Hepatocyte (in vitro differentiated cells): ENCODE results near the gene PIK3R5. TPM values are rescaled to one million over a fixed set of nuclear protein-coding genes. Genes with fewer than 3 reads are reported as not detected.

ENCODE experiments used
- DNase-seq: peaks from one replicate; pipeline ENCODE4 v3.0.0-alpha.2; 2016; ENCODE audit warnings: low spot score
- H2AFZ ChIP-seq: fragments of 200-600 bp; sonication (generic); 2 replicates; pipeline ENCODE4 v1.6.0; 2016; ENCODE audit warnings: antibody characterized with exemption, mild to moderate bottlenecking
- H3K27ac ChIP-seq: fragments of 200-600 bp; sonication (generic); 2 replicates; pipeline ENCODE4 v1.5.1; 2016; ENCODE audit warnings: mild to moderate bottlenecking
- H3K27me3 ChIP-seq: fragments of 200-600 bp; sonication (generic); 2 replicates; pipeline ENCODE4 v1.6.1; 2016
- H3K36me3 ChIP-seq: fragments of 200-600 bp; sonication (generic); replicated peaks from 2 replicates; pipeline ENCODE4 v1.5.1; 2016; ENCODE audit warnings: low read depth; ENCODE audit not compliant: insufficient read depth
- H3K4me1 ChIP-seq: fragments of 200-600 bp; sonication (generic); 2 replicates; pipeline ENCODE4 v1.5.1; 2016; ENCODE audit warnings: mild to moderate bottlenecking, moderate library complexity; ENCODE audit not compliant: insufficient read depth
- H3K4me2 ChIP-seq: fragments of 200-600 bp; sonication (generic); 2 replicates; pipeline ENCODE4 v1.6.0; 2016
- H3K4me3 ChIP-seq: fragments of 200-600 bp; sonication (generic); 2 replicates; pipeline ENCODE4 v1.5.1; 2016; ENCODE audit warnings: mild to moderate bottlenecking
- H3K79me2 ChIP-seq: fragments of 200-600 bp; sonication (generic); 2 replicates; pipeline ENCODE4 v1.6.0; 2017; ENCODE audit warnings: mild to moderate bottlenecking
- H3K9me2 ChIP-seq: fragments of 200-600 bp; sonication (generic); replicated peaks from 2 replicates; pipeline ENCODE4 v1.6.0; 2017; ENCODE audit warnings: mild to moderate bottlenecking; ENCODE audit not compliant: insufficient read depth
- H3K9me3 ChIP-seq: fragments of 200-600 bp; sonication (generic); 2 replicates; pipeline ENCODE4 v1.5.1; 2016; ENCODE audit warnings: low read depth, mild to moderate bottlenecking
- H4K20me1 ChIP-seq: fragments of 200-600 bp; sonication (generic); 2 replicates; pipeline ENCODE4 v1.6.0; 2016; ENCODE audit warnings: mild to moderate bottlenecking; ENCODE audit not compliant: insufficient read depth, poor library complexity, severe bottlenecking
- EZH2 ChIP-seq: fragments of 200-600 bp; sonication (generic); IDR thresholded peaks from 2 replicates; pipeline ENCODE4 v1.6.1; 2016; ENCODE audit warnings: antibody characterized with exemption, mild to moderate bottlenecking, borderline replicate concordance
- EZH2phosphoT487 ChIP-seq: fragments of 200-600 bp; sonication (generic); IDR thresholded peaks from one replicate; pipeline ENCODE4 v1.6.1; 2018; ENCODE audit warnings: antibody characterized with exemption, mild to moderate bottlenecking, low read depth, moderate library complexity; ENCODE audit not compliant: unreplicated experiment, severe bottlenecking
- WGBS: methylation state at CpG from one replicate; pipeline ENCODE4 v1.1.6; 2016; ENCODE audit warnings: low lambda C conversion rate; ENCODE audit errors: missing lambda C conversion rate; 5-methylcytosine and 5-hydroxymethylcytosine counted together
- polyA plus RNA-seq: library from polyadenylated mRNA; unstranded; fragments of >200 nt; fragmentation: Nextera tagmentation; extraction: Ambion mirVana; gene quantifications from 2 replicates; pipeline ENCODE4 v1.2.1, GENCODE V29; 2016
- total RNA-seq: library from RNA; depleted of rRNA; stranded (reverse); fragments of >200 nt; gene quantifications from 2 replicates; pipeline ENCODE4 v1.2.3, GENCODE V29; 2014
- TF ChIP-seq, protein P1 (sequence below): fragments of 200-600 bp; sonication (generic); IDR thresholded peaks from 2 replicates; pipeline ENCODE4 v1.5.1; 2016; ENCODE audit warnings: antibody characterized with exemption, mild to moderate bottlenecking; ENCODE audit not compliant: poor library complexity

Gene PIK3R5
- total and polyA plus RNA-seq, 2 experiments from 2014 or later, result 2.6 TPM; not detected in 1

DNA sequence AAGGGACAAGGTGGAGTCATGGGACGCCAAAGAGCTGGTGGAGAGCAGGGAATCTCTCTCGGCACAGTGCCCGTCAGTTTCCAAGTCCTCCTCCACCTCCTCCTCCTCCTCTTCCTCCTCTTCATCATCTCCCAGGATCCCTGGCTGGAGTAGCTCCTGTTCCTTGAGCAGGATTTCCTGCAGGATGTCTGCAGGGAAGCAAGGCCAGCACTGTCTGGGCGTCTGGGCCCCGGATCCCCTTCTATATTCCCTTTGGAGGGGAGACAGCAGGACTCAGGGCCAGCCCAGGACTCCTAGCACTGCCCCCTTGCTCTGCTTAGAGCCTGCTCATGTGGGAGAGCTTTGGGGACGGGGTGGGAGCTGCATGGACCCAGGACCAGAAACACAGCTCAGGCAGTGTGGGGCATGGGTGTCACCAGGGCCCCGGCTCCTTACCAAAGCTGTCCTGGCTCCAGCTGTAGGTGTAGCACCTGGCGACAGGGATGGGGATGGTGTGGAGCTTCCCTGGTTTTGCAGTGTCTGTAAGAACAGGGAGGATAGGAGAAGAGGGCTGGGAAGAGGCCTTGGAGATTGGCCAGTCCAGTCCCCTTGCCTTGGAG lies 76.7 kb downstream of the PIK3R5 start:
- no peaks in the 10 kb centered on the region for H4K20me1 ChIP-seq
- H3K9me2 ChIP-seq, result no peaks in the 10 kb centered on the region
- no peaks in the 10 kb centered on the region for H3K4me1 ChIP-seq
- no peaks in the 10 kb centered on the region for H3K36me3 ChIP-seq
- no peak overlapping the region for H2AFZ ChIP-seq
- H3K4me2 ChIP-seq, result no peak overlapping the region
- H3K79me2 ChIP-seq, result no peaks in the 10 kb centered on the region
- peaks cover 5% of the 10 kb centered on the region for H3K27me3 ChIP-seq
- no peak overlapping the region for H3K27ac ChIP-seq
- no peaks in the 10 kb centered on the region for H3K9me3 ChIP-seq
- no peak for DNase-seq
- WGBS, result 62% methylated on average over 8 of the region's 8 CpGs
- TF ChIP-seq EZH2 (no peak), EZH2phosphoT487 (no peak)
- TF ChIP-seq, protein P1, sequence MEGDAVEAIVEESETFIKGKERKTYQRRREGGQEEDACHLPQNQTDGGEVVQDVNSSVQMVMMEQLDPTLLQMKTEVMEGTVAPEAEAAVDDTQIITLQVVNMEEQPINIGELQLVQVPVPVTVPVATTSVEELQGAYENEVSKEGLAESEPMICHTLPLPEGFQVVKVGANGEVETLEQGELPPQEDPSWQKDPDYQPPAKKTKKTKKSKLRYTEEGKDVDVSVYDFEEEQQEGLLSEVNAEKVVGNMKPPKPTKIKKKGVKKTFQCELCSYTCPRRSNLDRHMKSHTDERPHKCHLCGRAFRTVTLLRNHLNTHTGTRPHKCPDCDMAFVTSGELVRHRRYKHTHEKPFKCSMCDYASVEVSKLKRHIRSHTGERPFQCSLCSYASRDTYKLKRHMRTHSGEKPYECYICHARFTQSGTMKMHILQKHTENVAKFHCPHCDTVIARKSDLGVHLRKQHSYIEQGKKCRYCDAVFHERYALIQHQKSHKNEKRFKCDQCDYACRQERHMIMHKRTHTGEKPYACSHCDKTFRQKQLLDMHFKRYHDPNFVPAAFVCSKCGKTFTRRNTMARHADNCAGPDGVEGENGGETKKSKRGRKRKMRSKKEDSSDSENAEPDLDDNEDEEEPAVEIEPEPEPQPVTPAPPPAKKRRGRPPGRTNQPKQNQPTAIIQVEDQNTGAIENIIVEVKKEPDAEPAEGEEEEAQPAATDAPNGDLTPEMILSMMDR, result no peak
- no peak overlapping the region for H3K4me3 ChIP-seq

- 64% methylated on average over 36 of the region's 39 CpGs for WGBS
- no peak overlapping the region for H2AFZ ChIP-seq
- DNase-seq, result peak; percentile 73
- H3K27ac ChIP-seq, result no peak overlapping the region
- no peaks in the 10 kb centered on the region for H3K36me3 ChIP-seq
- H3K27me3 ChIP-seq, result peaks cover 5% of the 10 kb centered on the region
- H3K79me2 ChIP-seq, result no peaks in the 10 kb centered on the region
- no peaks in the 10 kb centered on the region for H3K9me2 ChIP-seq
- H3K4me2 ChIP-seq, result no peak overlapping the region
- no peaks in the 10 kb centered on the region for H3K9me3 ChIP-seq
- no peak overlapping the region for H3K4me3 ChIP-seq
- no peaks in the 10 kb centered on the region for H3K4me1 ChIP-seq
- no peaks in the 10 kb centered on the region for H4K20me1 ChIP-seq
- TF ChIP-seq, protein P1, result peak; percentile 47
- TF ChIP-seq EZH2phosphoT487, result no peak
These were observed 77.4 kb downstream of the PIK3R5 start for GRCh38 chr17:8887834-8888703.

DNA sequence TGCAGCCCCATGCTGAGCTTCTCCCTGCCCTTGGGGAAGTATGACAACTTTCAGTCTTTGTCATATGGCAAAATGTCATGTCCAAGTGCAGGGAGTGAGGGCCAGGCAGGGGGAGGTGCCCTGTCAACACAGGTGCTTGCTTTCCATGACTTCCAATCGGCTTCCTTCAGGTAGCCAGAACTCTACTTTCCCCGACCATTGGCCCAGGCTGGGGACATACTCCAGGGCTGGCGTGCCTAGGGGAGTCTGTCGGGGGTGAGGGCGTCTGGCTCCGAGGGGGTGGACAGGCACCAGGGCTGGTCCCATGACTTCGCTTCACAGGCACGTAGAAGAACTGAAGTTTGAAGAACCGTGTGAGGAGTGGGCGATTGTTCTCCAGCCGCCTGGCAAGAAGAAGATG lies 78.2 kb downstream of the PIK3R5 start:
- TF ChIP-seq, protein P1, result no peak
- TF ChIP-seq EZH2 (no peak), EZH2phosphoT487 (no peak)
- H3K9me3 ChIP-seq, result no peaks in the 10 kb centered on the region
- no peak overlapping the region for H3K4me3 ChIP-seq
- no peak for DNase-seq
- no peak overlapping the region for H3K4me2 ChIP-seq
- H3K4me1 ChIP-seq, result no peaks in the 10 kb centered on the region
- no peaks in the 10 kb centered on the region for H3K79me2 ChIP-seq
- WGBS, result 96% methylated on average over 11 of the region's 11 CpGs
- no peaks in the 10 kb centered on the region for H4K20me1 ChIP-seq
- peaks cover 3% of the 10 kb centered on the region for H3K27me3 ChIP-seq
- no peaks in the 10 kb centered on the region for H3K9me2 ChIP-seq
- H2AFZ ChIP-seq, result no peak overlapping the region
- H3K36me3 ChIP-seq, result no peaks in the 10 kb centered on the region
- H3K27ac ChIP-seq, result no peak overlapping the region
